Measurements from ENCODE around the gene TMEM17.
"Not testable (repeated sequence)": the region's sequence is repeated elsewhere in the genome, so short reads cannot be mapped to it uniquely, and the experiment has no call there.

The TMEM17 gene, protein sequence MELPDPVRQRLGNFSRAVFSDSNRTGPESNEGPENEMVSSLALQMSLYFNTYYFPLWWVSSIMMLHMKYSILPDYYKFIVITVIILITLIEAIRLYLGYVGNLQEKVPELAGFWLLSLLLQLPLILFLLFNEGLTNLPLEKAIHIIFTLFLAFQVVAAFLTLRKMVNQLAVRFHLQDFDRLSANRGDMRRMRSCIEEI

DNA sequence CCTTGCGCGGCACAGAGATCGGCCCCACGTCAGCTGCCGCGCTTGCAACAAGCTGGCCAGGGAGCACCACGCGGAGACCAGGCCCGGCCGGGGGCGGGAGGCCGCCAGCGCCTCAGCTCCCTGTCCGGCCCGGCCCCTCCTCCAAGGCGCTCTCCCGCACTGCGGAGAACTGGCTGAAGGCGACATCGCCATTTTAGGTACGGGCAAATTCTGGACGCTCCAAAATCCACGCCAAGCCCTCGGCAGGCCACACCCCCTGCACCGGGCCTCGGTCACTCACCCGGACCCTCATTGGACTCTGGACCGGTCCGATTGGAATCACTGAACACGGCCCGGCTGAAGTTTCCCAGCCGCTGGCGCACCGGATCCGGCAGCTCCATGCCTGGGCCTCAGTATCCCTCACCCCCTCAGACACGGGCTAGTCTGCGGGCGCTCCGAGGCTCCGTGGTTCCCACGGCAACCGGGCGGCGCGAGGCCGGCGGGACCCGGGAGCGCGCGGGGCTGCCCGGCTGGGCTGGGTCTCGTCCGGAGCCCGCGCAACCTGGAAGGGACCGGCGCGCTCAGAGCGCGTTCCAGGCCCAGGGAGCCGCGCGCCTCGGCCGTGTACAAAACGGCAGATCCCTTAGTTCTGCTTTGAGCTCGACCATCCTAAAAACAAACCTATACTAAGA, at the start of gene TMEM17:
TMEM17 (minus strand) TSS at position 446 of the 671 bp plus-strand sequence; CDS start at position 380, 66 bp downstream.
- DNase-seq (ENCODE audit: low read depth in 2 of 2, low spot score in 1 of 2), result no peak

DNA sequence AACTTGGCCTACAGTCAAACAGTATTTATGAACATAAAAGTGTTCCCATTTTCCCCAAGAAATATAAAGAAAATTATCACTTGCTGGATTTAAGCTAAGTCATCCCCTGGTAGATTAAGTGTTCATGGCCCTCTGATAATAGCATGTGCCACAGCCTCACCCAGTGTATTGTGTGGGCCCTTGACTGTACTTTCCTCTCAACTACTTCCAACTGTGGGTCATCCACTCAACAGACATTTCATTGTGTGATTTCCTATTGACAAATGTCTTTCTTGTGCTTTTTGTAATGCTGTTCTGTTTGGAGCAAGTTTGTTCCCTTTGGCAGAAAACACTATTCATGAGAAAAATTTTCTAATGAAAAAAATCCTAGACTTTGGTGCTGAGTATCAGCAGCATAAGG, 48.4 kb upstream of the TMEM17 start:
- DNase-seq (ENCODE audit: low read depth in 2 of 2, low spot score in 1 of 2), result no peak

DNA sequence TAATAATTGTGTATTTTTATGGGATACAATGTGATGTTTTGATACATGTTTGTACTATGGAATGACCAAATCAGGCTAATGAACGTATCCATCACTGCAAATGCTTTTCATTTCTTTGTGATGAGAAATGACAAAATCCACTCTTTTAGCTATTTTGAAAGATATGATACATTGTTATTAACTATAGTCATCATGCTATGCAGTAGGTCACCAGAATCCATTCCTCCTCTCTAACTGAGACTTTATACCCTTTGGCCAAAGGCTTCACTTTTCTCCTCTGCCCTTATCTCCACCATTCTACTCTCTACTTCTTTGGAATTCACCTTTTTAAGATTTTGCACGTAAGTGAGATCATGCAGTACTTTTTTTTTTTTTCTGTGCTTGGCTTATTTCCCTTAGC, 44.5 kb upstream of the TMEM17 start:
- DNase-seq (ENCODE audit: low read depth in 2 of 2, low spot score in 1 of 2), result no peak

DNA sequence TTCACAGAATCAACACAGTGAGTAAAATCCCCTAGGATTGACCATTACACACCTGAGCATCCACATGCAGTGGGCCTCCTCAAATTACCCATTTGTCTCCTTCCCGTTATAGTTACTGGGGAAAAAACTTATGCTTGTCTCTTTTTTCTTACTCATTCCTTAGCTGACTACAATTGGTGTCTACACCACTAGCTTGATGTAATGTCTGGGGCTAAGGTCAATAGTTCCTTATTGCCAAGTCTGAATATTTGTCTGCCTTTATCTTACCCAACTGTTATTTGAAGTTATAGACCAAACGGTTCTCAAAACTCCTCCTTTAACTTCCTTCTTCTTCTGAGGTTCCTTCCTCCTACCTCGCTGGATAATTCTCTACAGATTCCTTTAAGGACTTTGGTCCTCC, 41.9 kb upstream of the TMEM17 start:
- no peak for DNase-seq (ENCODE audit: low read depth in 2 of 2, low spot score in 1 of 2)

DNA sequence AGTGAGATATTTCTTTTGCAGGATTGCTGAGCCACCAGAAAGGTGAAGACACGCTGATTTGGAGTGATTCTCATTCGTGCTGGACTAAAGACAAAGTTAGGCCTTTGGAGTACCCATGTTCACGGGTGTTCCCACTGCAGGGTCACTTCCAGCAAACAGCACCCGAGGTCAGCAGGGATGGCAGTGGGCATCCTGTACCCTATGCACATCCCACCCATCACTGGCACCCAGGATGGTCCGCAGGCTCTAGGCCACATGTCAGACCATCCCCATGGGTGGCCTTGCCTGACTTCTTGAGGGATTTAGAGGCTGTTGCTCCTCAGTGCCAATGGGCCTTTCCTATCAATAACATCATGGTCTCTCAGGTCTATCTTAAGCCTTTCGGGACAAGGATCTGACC, 39.3 kb upstream of the TMEM17 start:
- no peak for DNase-seq (ENCODE audit: low read depth in 2 of 2, low spot score in 1 of 2)

DNA sequence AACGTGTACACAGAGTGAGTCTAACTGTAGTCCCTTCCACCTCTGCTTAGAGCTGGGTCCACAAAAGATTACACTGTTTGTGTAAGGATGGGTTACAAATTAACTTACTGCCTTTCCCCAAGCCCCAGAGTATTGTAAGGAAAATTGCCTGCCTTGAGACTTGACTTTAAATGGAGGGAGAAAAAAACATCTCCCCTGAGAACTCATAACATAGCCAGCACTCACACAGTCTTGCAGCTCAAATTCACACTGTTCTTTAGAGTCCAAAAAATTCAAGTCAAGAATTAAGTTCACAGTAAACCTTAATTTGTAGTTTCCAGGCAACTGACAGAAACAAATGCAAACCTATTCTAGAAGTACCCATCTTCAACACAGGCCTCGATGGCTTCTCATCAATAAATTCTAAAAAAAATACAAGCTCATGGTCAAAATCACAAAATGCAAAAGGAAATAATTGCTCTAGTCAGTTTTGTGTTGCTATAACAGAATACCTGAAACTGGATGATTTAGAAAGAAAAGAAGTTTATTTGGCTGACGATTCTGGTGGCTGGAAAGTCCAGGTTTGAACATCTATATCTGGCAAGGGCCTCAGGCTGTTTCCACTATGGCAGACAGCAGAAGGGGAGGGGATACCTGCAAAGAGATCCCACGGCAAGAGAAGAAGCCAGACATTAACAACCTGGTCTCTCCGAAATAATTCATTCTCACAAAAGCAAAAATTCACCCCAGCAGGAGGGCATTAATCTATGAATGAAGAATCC, 34.6 kb upstream of the TMEM17 start:
- no peak for DNase-seq (ENCODE audit: low read depth in 2 of 2, low spot score in 1 of 2)

DNA sequence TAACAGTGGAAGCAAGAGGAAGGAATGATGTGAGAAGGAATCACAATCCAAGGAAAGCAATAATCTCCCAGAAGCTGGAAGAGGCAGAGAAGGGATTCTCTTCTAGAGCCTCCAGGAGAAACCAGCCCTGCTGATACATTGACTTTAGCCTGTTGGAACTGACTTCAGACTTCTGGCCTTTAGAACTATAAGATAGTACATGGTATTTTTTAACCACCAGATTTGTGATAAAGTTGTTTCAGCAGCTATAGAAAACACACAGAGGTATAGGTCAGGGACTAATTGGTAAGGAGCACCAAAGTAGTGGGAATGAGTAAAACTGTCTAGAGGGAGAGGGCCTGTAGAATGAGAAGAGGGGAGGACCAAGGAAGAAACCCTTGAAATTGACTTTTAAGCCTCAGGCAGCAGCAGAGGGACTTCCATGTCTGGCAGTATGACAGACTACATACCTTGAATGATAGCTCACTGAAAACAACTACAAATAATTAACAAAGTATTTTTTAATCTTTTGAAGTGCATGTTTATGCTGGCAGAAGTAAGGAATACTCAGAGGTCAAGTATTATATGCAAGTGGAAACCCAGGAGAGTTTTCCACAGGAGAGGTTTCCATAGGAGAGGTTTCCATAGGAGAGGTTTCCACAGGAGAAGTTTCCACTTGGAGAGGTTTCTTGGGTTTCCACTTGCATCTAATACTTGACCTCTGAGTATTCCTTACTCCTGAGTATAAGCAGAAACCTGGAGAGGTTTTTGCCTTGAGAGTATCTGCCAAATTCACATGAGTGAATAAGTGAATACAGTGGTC, 33.8 kb upstream of the TMEM17 start:
- no peak for DNase-seq (ENCODE audit: low read depth in 2 of 2, low spot score in 1 of 2)

DNA sequence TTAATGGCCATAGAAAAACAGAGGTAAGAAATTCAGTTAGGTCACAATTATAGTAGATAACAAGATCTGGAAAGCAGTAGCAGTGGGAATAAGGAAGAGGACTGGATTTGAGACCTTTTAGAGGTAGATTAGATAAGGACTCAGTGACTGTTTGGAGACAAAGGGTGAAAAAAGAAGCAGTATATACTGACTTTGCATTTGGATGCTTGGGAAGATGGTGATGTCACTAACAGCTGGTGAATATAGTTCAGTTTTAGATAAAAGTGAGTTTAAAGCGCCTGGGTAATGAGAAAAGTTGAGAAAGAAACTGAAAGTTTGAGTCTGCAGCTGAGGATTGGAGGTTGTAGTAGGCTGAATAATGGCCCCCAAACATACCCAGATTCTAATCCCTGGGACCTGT, 32.8 kb upstream of the TMEM17 start:
- no peak for DNase-seq (ENCODE audit: low read depth in 2 of 2, low spot score in 1 of 2)

DNA sequence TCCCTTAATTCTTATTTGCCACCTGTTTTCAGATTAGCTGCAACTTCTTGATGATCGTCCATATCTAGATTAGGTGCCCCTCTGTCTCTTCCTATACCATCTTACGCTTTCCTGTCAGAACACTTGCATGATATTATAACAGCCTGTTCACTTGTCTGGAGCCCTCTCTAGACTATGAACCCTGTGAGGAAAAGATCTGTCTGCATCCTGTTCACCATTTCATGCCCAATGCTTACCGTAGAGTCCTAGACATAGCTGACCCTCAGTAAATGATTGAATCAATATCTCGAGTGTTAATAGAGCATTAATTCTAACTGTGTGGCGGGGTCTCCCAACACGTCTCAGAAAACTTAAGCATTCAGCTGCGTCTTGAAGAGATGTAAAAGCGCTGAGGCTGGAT, 31.8 kb upstream of the TMEM17 start:
- DNase-seq (ENCODE audit: low read depth in 2 of 2, low spot score in 1 of 2), result no peak

DNA sequence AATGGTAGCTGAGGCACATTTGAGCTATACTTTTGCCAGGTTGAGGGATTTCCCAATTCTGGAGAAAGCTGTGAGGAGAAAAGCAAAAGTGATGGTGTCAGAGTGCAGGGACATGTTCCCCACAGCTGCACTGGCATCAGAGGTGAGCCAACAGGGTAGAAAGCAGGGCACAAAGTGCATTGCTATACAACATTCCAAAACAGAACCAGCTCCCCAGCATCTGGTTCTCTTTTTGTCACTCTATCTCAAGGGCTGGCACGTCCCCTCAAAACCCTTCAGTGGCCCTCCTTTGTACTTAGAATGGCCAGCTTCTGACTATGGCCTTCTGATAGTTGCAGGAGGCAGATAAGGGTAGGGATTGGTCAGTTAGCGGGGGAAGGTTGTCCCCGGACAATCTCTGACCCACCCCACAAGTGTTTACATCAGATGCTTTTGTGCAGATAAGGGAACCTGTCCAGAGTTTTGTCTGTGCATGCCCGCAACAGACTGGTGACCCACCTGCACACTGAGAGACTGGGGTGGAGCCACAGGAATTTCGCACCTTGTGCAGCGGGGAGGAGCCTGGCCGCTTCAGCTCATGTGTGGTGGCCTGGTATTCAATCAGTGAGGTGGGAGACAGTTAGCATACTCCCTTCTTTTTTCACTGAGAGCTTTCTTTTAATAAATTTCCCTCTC, 31.0 kb upstream of the TMEM17 start:
- DNase-seq (ENCODE audit: low read depth in 2 of 2, low spot score in 1 of 2), result no peak

DNA sequence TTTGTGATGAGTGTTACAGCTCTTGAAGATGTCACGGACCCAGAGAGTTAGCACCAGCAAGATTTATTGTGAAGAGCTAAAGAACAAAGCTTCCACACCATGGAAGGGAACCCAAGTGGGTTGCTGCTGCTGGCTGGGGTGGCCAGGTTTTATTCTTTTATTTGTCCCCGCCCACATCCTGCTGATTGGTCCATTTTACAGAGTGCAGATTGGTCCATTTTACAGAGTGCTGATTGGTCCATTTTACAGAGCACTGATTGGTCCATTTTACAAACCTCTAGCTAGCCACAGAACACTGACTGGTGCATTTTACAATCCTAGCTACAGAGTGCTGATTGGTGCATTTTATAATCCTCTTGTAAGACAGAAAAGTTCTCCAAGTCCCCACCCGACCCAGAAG, 29.5 kb upstream of the TMEM17 start:
- not testable (repeated sequence) for DNase-seq (ENCODE audit: low read depth in 2 of 2, low spot score in 1 of 2)

DNA sequence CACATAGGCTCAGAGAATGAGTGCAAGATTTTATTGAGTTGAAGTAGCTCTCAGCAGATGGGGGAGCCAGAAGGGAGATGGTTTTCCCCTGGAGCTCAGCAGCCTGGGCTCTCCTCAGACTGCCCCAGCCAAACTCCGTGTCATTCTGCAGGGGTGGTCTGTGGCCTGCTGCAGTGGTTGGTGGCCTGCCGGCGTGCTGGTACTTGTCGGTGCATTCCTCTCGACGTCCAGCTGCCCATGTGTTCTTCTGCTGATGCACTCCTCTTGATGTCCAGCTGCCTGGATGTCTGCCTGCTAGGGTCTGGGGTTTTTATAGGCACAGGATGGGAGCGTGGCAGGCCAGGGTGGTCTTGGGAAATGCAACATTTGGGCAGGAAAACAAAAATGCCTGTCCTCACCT, 25.6 kb upstream of the TMEM17 start:
- no peak for DNase-seq (ENCODE audit: low read depth in 2 of 2, low spot score in 1 of 2)

DNA sequence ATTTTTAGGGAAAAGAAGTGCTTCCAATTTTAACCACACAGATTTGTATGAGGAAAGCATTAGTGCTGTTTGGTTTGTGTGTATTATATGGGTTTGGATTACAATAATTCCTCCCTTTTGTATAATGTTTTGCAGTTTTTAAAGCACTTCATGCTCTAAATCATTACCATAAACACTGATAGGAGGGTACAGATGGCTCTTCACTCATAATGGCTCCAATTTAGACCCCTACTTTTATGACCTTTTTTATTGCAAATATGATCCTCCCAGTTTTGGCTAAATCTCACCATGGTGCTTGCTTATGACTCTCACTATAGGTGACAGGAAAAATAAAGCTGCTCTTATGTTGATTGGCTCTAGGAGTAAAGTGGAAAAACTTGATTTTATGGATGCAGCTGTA, 23.8 kb upstream of the TMEM17 start:
- DNase-seq (ENCODE audit: low read depth in 2 of 2, low spot score in 1 of 2), result no peak

DNA sequence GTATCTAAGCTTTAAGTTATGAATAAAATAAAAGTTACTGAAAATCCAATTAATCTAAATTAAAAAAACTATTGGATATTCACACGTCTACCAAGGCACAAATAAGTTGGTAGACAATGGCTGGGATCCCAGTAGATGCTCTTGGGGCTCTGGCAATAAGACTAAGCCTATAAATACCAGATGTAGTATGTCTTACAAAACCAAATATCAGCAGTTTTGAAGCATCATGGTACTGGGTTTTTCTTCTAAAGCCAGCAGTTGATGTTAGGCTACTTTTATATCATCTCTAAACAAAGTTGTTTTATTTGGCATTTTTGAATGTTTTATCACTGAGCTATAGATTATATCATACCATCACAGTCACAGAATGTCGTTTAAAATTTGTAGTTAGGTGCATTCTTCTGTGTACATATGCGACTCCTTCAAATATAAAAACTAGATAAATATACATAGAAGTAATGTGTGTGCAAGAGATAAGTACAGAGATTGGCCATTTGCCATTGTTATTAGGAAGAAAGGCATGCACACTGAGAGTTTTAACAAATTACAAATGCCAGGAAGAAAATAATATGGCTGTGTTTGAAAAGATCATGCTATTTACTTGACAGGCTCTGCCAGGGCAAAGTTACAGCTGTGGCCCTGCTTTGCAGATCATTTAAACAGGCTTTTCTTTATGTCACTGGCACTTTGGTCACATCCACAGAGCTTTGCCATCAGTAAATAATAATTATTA, 21.6 kb upstream of the TMEM17 start:
- no peak for DNase-seq (ENCODE audit: low read depth in 2 of 2, low spot score in 1 of 2)

DNA sequence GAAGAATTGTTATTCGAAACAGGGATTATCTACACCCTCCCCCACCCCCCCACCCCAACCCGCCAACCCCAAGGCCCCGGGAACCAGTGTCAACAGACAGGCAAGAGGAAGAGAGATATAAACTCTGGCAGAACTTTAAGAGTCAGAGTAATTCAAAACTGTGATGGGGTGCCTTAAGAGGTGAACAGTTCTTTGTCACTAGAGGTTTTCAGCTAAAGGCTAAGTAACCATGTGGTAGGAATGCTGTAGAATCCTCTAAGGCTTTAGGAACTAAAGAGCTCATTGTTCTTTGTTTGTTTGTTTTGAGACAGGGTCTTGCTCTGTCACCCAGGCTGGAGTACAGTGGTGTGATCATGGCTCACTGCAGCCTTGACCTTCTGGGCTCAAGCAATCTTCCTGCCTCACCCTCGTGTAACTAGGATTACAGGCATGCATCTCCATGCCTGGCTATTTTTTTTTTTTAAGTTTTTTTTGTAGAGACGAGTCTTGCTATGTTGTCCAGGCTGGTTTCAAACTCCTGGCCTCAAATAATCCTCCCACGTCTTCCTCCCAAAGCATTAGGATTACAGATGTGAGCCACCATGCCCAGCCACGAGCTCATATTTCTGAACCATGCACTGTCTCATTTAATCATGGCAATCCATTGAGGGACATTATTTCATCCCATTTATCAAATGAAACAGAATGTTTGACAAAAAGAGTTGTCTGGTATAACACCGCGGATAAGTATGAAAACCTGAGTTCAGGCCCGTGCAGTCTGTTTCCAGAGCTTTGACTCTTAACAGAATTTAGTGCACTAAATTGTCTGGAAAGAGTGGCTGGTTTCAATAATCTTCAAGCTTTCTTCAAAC, 20.8 kb upstream of the TMEM17 start:
- DNase-seq (ENCODE audit: low read depth in 2 of 2, low spot score in 1 of 2), result no peak

DNA sequence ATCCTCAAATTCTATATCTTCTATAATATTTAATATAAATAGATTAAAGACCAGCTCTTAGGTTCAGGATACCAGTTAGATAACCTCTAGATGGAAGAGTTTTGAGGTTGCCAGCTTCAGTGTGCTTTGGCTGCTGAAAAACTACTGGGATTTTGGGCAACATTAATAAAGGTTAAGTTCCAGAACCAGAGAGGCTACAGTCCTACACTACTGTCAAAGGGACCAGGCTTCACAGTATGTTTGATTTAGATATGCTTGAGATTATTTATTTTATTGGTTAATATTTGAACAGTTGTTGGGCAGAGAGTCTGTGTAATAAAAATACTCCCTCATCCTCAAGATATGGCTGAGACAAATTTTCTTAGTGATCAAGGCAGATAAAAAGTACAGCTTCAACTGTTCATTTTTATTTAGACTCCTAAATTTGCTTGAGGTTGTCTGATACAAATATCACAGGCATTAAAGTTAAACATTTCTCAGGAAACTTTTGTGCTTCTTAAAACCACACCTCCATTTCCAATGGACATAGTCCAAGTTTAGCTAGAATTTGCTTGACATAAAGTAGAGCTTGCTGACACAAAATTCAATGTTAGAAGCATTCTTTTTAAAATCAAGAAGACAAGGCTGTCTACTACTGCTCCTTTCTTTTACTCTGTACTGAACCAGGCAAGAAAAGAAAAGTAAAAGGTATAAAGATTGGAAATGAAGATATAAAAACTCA, 19.7 kb upstream of the TMEM17 start:
- DNase-seq (ENCODE audit: low read depth in 2 of 2, low spot score in 1 of 2), result no peak

DNA sequence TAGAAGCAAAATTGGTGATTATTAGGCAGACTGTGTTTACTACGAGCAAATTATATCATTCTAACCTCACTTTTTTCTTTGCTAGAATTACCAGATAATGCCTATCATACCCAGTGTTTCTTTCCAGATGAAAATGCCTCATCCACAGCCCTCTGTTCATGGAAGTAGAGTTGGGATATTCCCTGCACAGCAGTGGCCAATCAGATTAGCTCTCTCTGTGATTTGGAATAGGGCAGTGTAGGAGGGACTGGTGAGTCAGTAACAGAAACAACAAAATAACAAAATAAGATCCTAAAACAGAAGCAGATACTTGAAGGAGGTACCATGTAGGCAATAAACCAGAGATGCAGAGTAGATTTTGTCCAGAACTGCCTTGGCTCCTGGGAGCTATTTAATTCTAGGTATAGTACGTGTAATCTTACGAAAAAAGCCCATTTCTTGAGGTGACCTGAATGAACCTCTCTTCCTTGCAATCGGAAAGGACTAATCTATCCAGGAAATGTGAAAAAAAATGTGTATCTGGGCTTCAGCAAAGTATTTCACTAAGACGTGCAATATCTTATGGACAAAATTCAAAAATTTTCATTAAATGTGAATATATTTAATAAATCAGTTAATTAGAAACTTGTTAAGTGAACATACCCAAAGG, 18.4 kb upstream of the TMEM17 start:
- DNase-seq (ENCODE audit: low read depth in 2 of 2, low spot score in 1 of 2), result no peak

DNA sequence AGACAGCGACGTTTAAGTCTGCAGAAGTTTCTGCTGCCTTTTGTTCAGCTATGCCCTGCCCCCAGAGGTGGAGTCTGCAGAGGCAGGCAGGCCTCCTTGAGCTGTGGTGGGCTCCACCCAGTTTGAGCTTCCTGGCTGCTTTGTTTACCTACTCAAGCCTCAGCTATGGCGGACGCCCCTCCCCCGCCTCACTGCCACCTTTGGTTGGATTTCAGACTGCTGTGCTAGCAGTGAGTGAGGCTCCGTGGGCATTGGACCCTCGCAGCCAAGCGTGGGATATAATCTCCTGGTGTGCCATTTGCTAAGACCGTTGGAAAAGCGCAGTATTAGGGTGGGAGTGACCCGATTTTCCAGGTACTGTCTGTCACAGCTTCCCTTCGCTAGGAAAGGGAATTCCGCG, 15.1 kb upstream of the TMEM17 start:
- not testable (repeated sequence) for DNase-seq (ENCODE audit: low read depth in 2 of 2, low spot score in 1 of 2)

Measured in stimulated activated CD8-positive, alpha-beta memory T cell treated with anti-CD3 and anti-CD28 coated beads, Interleukin-4, amount 100 ng/mL, for 1 hour (primary cell).